ENCODE measurements around the gene ZNF106. TPM values are rescaled to one million over a fixed set of nuclear protein-coding genes. Genes with fewer than 3 reads are reported as not detected.

ZNF106 gene
- total and polyA plus RNA-seq, 2 experiments from 2014 or later = 35.7 to 43.8 TPM

DNA sequence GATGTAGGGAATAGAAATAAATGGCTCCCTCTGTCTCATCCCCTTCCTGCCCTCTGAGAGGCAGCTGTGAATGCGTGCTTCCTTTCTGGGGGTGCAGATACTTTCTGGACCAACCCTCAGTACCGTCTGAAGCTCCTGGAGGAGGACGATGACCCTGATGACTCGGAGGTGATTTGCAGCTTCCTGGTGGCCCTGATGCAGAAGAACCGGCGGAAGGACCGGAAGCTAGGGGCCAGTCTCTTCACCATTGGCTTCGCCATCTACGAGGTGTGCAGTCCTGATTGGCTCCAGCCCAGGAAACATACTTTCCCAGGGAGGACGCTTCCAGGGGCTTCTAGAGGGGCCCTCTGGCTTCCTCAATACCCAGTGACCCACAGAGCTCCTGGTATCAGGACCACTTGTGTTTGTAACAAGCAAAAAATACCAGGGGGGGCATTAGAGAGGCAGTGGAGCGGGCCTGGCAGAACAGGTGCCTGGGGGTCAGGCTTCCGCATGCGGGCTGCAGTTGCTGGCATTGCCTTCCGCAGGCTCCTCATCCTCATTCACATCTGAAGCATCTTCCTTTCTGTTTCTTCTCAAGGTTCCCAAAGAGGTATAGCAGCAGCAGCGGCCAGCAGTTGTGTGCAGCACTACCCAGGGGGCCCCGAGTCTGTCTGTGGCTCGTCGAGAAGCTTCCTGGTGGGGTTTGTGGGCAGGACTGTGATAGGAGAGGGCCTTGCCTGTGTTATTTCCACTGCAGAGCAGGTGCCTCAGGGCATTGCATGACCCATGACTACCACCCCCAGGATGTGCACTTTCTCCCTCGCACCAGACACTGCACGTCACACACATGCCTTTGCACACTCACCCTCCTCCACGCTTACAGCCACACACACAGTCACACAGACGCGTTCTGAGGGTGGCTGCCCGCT, 89.1 kb downstream of the ZNF106 start:
- no peaks in the 10 kb centered on the region for H3F3A ChIP-seq (ENCODE audit: insufficient read depth)
- H3K79me2 ChIP-seq (ENCODE audit: insufficient read depth) = no peaks in the 10 kb centered on the region
- H3K27me3 ChIP-seq (replicated peaks; ENCODE audit: insufficient read depth) = no peaks in the 10 kb centered on the region
- TF ChIP-seq EZH2phosphoT487 (IDR thresholded peaks at IDR 0.05; ENCODE audit: insufficient read depth, low read depth) (no peak), EZH2 (IDR thresholded peaks at IDR 0.05; ENCODE audit: insufficient read depth, poor library complexity, severe bottlenecking) (no peak)
- H3K4me1 ChIP-seq (ENCODE audit: insufficient read depth) = no peaks in the 10 kb centered on the region
- H3K27ac ChIP-seq = no peak overlapping the region
- DNase-seq = no peak
- H3K4me2 ChIP-seq (ENCODE audit: unreplicated experiment) = no peak overlapping the region
- H3K9me2 ChIP-seq (ENCODE audit: insufficient read depth) = no peaks in the 10 kb centered on the region
- in situ Hi-C loops (cut with MboI) = no loop called here
- no peak overlapping the region for H2AFZ ChIP-seq
- no peaks in the 10 kb centered on the region for H4K20me1 ChIP-seq (ENCODE audit: insufficient read depth)
- no peak overlapping the region for H3K4me3 ChIP-seq
- WGBS, 2 experiments (ENCODE audit: low coverage in 1 of 2, low lambda C conversion rate in 2 of 2, missing lambda C conversion rate in 2 of 2) = 93 to 95% methylated on average over 24 of the region's 24 CpGs
- H3K9ac ChIP-seq = no peak overlapping the region
- no peaks in the 10 kb centered on the region for H3K9me3 ChIP-seq (ENCODE audit: low read depth)
- H3K36me3 ChIP-seq (ENCODE audit: low read depth) = 0 out of 2 replicates have a peak, but pooled peaks cover 3% of the 10 kb centered on the region

DNA sequence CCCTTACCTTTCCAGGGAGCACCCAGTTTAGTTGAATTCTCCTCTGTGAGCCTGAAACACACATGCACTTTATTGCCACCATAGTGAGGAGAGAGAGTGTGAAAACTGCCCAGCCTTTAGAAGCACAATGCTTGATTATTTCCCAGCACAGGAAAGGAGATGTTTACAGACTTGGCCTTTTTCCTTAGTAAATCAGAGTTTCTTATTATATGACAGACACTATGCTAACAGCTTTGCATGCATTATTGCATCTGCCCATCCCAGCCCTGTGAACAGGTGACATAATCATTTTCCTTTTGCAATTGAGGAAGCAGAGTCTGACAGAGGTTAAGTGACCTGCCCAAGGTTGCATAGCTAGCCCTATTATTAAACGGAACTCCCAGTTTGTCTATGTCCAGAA, 95.1 kb downstream of the ZNF106 start:
- TF ChIP-seq EZH2 (IDR thresholded peaks at IDR 0.05; ENCODE audit: insufficient read depth, poor library complexity, severe bottlenecking) (no peak), EZH2phosphoT487 (IDR thresholded peaks at IDR 0.05; ENCODE audit: insufficient read depth, low read depth) (no peak)
- H3K79me2 ChIP-seq (ENCODE audit: insufficient read depth) = no peaks in the 10 kb centered on the region
- no peaks in the 10 kb centered on the region for H3K27me3 ChIP-seq (replicated peaks; ENCODE audit: insufficient read depth)
- H3K36me3 ChIP-seq (ENCODE audit: low read depth) = 0 out of 2 replicates have a peak, but pooled peaks cover 3% of the 10 kb centered on the region
- in situ Hi-C loops (cut with MboI) = no loop called here
- H3F3A ChIP-seq (ENCODE audit: insufficient read depth) = no peaks in the 10 kb centered on the region
- WGBS, 2 experiments (ENCODE audit: low coverage in 1 of 2, low lambda C conversion rate in 2 of 2, missing lambda C conversion rate in 2 of 2) = 57 to 58% methylated on average over 1 of the region's 1 CpG
- no peaks in the 10 kb centered on the region for H3K9me3 ChIP-seq (ENCODE audit: low read depth)
- DNase-seq = no peak
- H3K27ac ChIP-seq = no peak overlapping the region
- no peak overlapping the region for H3K4me3 ChIP-seq
- no peak overlapping the region for H3K9ac ChIP-seq
- H3K4me2 ChIP-seq (ENCODE audit: unreplicated experiment) = no peak overlapping the region
- H2AFZ ChIP-seq = no peak overlapping the region
- no peaks in the 10 kb centered on the region for H3K9me2 ChIP-seq (ENCODE audit: insufficient read depth)
- no peaks in the 10 kb centered on the region for H3K4me1 ChIP-seq (ENCODE audit: insufficient read depth)
- H4K20me1 ChIP-seq (ENCODE audit: insufficient read depth) = no peaks in the 10 kb centered on the region

DNA sequence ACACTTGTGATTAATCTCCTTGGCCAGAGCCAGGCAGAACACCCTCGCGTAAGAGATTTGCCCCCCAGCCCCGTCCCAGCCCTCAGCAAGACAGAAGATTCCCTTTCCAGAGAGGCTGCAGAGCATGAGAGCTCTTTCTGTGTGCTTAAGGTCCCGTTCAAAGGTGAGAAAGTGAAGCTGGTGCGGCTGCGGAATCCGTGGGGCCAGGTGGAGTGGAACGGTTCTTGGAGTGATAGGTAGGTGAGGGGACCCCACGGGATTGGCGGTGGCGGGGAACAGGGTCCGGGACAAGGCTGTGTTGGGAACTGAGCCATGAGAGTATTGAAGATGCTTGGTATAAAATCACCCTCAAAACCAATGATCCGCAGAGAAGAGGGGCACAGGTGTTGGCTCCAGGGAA, 96.8 kb downstream of the ZNF106 start:
- Histone ChIP-seq H3K9ac (no peak overlapping the region), H3K36me3 (ENCODE audit: low read depth) (no peaks in the 10 kb centered on the region), H4K20me1 (ENCODE audit: insufficient read depth) (no peaks in the 10 kb centered on the region), H3K79me2 (ENCODE audit: insufficient read depth) (no peaks in the 10 kb centered on the region), H3K27ac (no peak overlapping the region), H3K9me3 (ENCODE audit: low read depth) (no peaks in the 10 kb centered on the region), H3K9me2 (ENCODE audit: insufficient read depth) (no peaks in the 10 kb centered on the region), H3K4me3 (no peak overlapping the region), H3K4me1 (ENCODE audit: insufficient read depth) (no peaks in the 10 kb centered on the region), H3K4me2 (ENCODE audit: unreplicated experiment) (no peak overlapping the region), H3F3A (ENCODE audit: insufficient read depth) (no peaks in the 10 kb centered on the region), H2AFZ (no peak overlapping the region), H3K27me3 (replicated peaks; ENCODE audit: insufficient read depth) (no peaks in the 10 kb centered on the region)
- TF ChIP-seq EZH2 (IDR thresholded peaks at IDR 0.05; ENCODE audit: insufficient read depth, poor library complexity, severe bottlenecking) (no peak), EZH2phosphoT487 (IDR thresholded peaks at IDR 0.05; ENCODE audit: insufficient read depth, low read depth) (no peak)
- in situ Hi-C loops (cut with MboI) = no loop called here
- WGBS, 2 experiments (ENCODE audit: low coverage in 1 of 2, low lambda C conversion rate in 2 of 2, missing lambda C conversion rate in 2 of 2) = 91 to 98% methylated on average over 13 of the region's 13 CpGs
- DNase-seq = no peak

DNA sequence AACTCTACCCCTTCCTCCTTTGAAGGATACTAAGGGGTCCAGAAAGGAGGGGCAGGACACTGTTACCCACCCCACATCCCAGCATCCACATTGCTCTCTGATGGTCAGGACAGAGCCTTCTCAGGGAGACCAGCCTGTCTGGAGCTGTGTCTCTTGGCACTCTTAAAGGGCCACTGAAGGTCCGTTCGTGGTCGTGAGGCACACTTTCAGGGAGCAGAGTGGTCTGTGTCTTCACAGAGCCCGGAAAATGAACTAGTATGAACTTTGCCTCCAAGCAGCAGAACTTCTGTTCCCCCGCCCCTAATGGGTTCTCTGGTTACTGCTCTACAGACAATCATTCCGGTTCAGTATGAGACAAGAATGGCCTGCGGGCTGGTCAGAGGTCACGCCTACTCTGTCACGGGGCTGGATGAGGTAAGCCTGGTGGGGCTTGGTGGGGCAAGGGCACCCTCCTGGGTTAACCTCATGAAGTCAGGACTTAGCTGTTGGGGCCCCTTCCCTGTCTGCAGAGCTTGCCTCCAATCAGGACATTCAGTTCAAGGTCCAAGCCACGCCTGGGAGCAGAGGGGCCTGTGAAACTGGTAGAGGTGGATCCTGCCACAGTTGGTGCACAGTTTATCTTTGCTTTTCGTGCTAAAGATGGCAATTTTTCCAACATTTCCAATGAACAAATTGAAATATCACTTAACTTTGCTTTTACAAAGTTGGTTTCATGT, 98.5 kb downstream of the ZNF106 start:
- Histone ChIP-seq H3K79me2 (ENCODE audit: insufficient read depth) (no peaks in the 10 kb centered on the region), H3K4me3 (no peak overlapping the region), H3K9ac (no peak overlapping the region), H3K27ac (no peak overlapping the region), H3K27me3 (replicated peaks; ENCODE audit: insufficient read depth) (no peaks in the 10 kb centered on the region), H2AFZ (no peak overlapping the region), H3K9me3 (ENCODE audit: low read depth) (no peaks in the 10 kb centered on the region), H4K20me1 (ENCODE audit: insufficient read depth) (no peaks in the 10 kb centered on the region), H3F3A (ENCODE audit: insufficient read depth) (no peaks in the 10 kb centered on the region), H3K4me2 (ENCODE audit: unreplicated experiment) (no peak overlapping the region), H3K9me2 (ENCODE audit: insufficient read depth) (no peaks in the 10 kb centered on the region), H3K4me1 (ENCODE audit: insufficient read depth) (no peaks in the 10 kb centered on the region), H3K36me3 (ENCODE audit: low read depth) (no peaks in the 10 kb centered on the region)
- TF ChIP-seq EZH2 (IDR thresholded peaks at IDR 0.05; ENCODE audit: insufficient read depth, poor library complexity, severe bottlenecking) (no peak), EZH2phosphoT487 (IDR thresholded peaks at IDR 0.05; ENCODE audit: insufficient read depth, low read depth) (no peak)
- WGBS, 2 experiments (ENCODE audit: low coverage in 1 of 2, low lambda C conversion rate in 2 of 2, missing lambda C conversion rate in 2 of 2) = 81 to 84% methylated on average over 11 of the region's 11 CpGs
- in situ Hi-C loops (cut with MboI) = no loop called here
- DNase-seq = no peak

Data from GM23248 (cell line).